HepG2 (cell line): Measurements from ENCODE around the gene COMMD7. TPM values are rescaled to one million over a fixed set of nuclear protein-coding genes. Genes with fewer than 3 reads are reported as not detected.

Source experiments
- ARID2 ChIP-seq: sonication (generic); formaldehyde crosslinking; IDR thresholded peaks from 2 replicates; pipeline ENCODE4 v1.8.1; 2022; ENCODE audit warnings: mild to moderate bottlenecking, missing genetic modification reagents, borderline replicate concordance
- ASH2L ChIP-seq: fragments of 300-600, 200-600 bp; sonication (generic); IDR thresholded peaks from 2 replicates; pipeline ENCODE4 v1.7.0; 2017; ENCODE audit warnings: low read depth, mild to moderate bottlenecking, moderate library complexity, mixed read lengths, low read length; ENCODE audit not compliant: insufficient read length
- ATAD3A ChIP-seq: sonication (generic); formaldehyde crosslinking; IDR thresholded peaks from 2 replicates; pipeline ENCODE4 v1.4.0; 2020; ENCODE audit warnings: missing genetic modification reagents
- CENPBD1 ChIP-seq: sonication (generic); formaldehyde crosslinking; IDR thresholded peaks from 2 replicates; pipeline ENCODE4 v1.8.0; 2022; ENCODE audit warnings: missing genetic modification reagents, low read depth, mild to moderate bottlenecking, borderline replicate concordance
- CREBL2 ChIP-seq: sonication (generic); formaldehyde crosslinking; IDR thresholded peaks from 2 replicates; pipeline ENCODE4 v1.8.1; 2023; ENCODE audit warnings: missing genetic modification reagents, mild to moderate bottlenecking, borderline replicate concordance
- E2F5 ChIP-seq: sonication (generic); formaldehyde crosslinking; conservative IDR thresholded peaks from 2 replicates; pipeline ENCODE4 v1.4.0; 2020; ENCODE audit warnings: missing genetic modification reagents
- ERF ChIP-seq: IDR thresholded peaks from 2 replicates; pipeline ENCODE4 v1.6.1; 2018; ENCODE audit warnings: missing biosample characterization, missing genetic modification reagents
- FOXK1 ChIP-seq: sonication (generic); formaldehyde crosslinking; IDR thresholded peaks from 2 replicates; pipeline ENCODE4 v1.4.0; 2020; ENCODE audit warnings: low read depth, missing genetic modification reagents, borderline replicate concordance
- GATA4 ChIP-seq: sonication (generic); IDR thresholded peaks from 2 replicates; pipeline ENCODE4 v1.6.1; 2016; ENCODE audit warnings: antibody characterized with exemption, low read depth, borderline replicate concordance
- GPN1 ChIP-seq: sonication (generic); formaldehyde crosslinking; IDR thresholded peaks from 2 replicates; pipeline ENCODE4 v1.5.1; 2020; ENCODE audit warnings: missing genetic modification reagents, borderline replicate concordance
- HINFP ChIP-seq: sonication (generic); formaldehyde crosslinking; IDR thresholded peaks from 2 replicates; pipeline ENCODE4 v1.4.0; 2020; ENCODE audit warnings: low read depth, mild to moderate bottlenecking, missing genetic modification reagents
- JUND ChIP-seq: sonication (generic); formaldehyde crosslinking; IDR thresholded peaks from 2 replicates; pipeline ENCODE4 v1.8.0; 2022; ENCODE audit warnings: mild to moderate bottlenecking, missing genetic modification reagents
- KDM4B ChIP-seq: sonication (generic); formaldehyde crosslinking; IDR thresholded peaks from 2 replicates; pipeline ENCODE4 v1.4.0; 2020; ENCODE audit warnings: missing genetic modification reagents
- KDM5B ChIP-seq: sonication (generic); formaldehyde crosslinking; IDR thresholded peaks from 2 replicates; pipeline ENCODE4 v1.4.0; 2020; ENCODE audit warnings: missing genetic modification reagents, mild to moderate bottlenecking, borderline replicate concordance
- KLF9 ChIP-seq: IDR thresholded peaks from 2 replicates; pipeline ENCODE4 v1.6.1; 2016; ENCODE audit warnings: low read depth
- SIX4 ChIP-seq: sonication (generic); formaldehyde crosslinking; IDR thresholded peaks from 2 replicates; pipeline ENCODE4 v1.4.0; 2020; ENCODE audit warnings: missing genetic modification reagents
- SNAPC2 ChIP-seq: sonication (generic); formaldehyde crosslinking; IDR thresholded peaks from 2 replicates; pipeline ENCODE4 v1.8.1; 2022; ENCODE audit warnings: mild to moderate bottlenecking, missing genetic modification reagents
- TCF12 ChIP-seq, 2 experiments: fragments of 450-650 bp in 1 of 2; sonication (generic) in 1 of 2; formaldehyde crosslinking in 1 of 2; IDR thresholded peaks; 2 replicates each; pipeline versions ENCODE4 v1.6.1 to v1.8.0; 2017 to 2022; ENCODE audit warnings: antibody characterized with exemption in 1 of 2, mild to moderate bottlenecking in 1 of 2, missing genetic modification reagents in 1 of 2, moderate library complexity in 1 of 2
- ZFP82 ChIP-seq: sonication (generic); formaldehyde crosslinking; IDR thresholded peaks from 2 replicates; pipeline ENCODE4 v1.5.1; 2020; ENCODE audit warnings: mild to moderate bottlenecking, missing genetic modification reagents, borderline replicate concordance
- ZFYVE20 ChIP-seq: sonication (generic); formaldehyde crosslinking; IDR thresholded peaks from 2 replicates; pipeline ENCODE4 v1.8.0; 2023; ENCODE audit warnings: low read depth, mild to moderate bottlenecking, moderate library complexity, missing genetic modification reagents, borderline replicate concordance
- ZKSCAN1 ChIP-seq: fragments of 150-350 bp; IDR thresholded peaks from 2 replicates; pipeline ENCODE4 v1.6.1; 2014; ENCODE audit warnings: low read length
- ZMYM4 ChIP-seq: sonication (generic); formaldehyde crosslinking; IDR thresholded peaks from 2 replicates; pipeline ENCODE4 v1.8.1; 2023; ENCODE audit warnings: mild to moderate bottlenecking, missing genetic modification reagents
- ZNF17 ChIP-seq: sonication (generic); formaldehyde crosslinking; IDR thresholded peaks from 2 replicates; pipeline ENCODE4 v1.5.0; 2020; ENCODE audit warnings: mild to moderate bottlenecking, missing genetic modification reagents
- ZNF275 ChIP-seq: sonication (generic); formaldehyde crosslinking; IDR thresholded peaks from 2 replicates; pipeline ENCODE4 v1.8.0; 2022; ENCODE audit warnings: missing genetic modification reagents, mild to moderate bottlenecking, inconsistent platforms, borderline replicate concordance
- ZSCAN29 ChIP-seq: sonication (generic); formaldehyde crosslinking; conservative IDR thresholded peaks from 2 replicates; pipeline ENCODE4 v1.4.0; 2020; ENCODE audit warnings: mild to moderate bottlenecking, missing genetic modification reagents
- polyA plus RNA-seq, 8 experiments: library from polyadenylated mRNA; depleted of rRNA in 3 of 8; stranded (reverse) in 7 of 8; unstranded in 1 of 8; fragments of >200 nt; fragmentation: Illumina TruSeq in 4 of 8; extraction: Trizol in 4 of 8; gene quantifications; 2 replicates each; pipeline versions ENCODE4 v1.2.1 to v1.2.3, GENCODE V29; 2011 to 2016; ENCODE audit warnings: low read depth in 4 of 8, missing spikeins in 1 of 8, mixed read lengths in 1 of 8; ENCODE audit not compliant: insufficient read depth in 1 of 8
- total RNA-seq, 5 experiments: library from RNA; depleted of rRNA; stranded (reverse); fragments of >200 nt; fragmentation: Illumina TruSeq; extraction: Trizol; gene quantifications; 2 replicates each; pipeline ENCODE4 v1.2.3, GENCODE V29; 2016; ENCODE audit warnings: low read depth in 1 of 5

The COMMD7 gene
- total and polyA plus RNA-seq, 2 of the 13 experiments (the other 11 are each of a cell fraction or from before 2014, with no cell fraction given) = 42.1 to 53.3 TPM

GRCh38 chr20:32743237-32744112 is at the start of gene COMMD7 (continued):
- TF ChIP-seq FOXK1 (CRISPR knock-in tag) (no peak), ZKSCAN1 (no peak), ZNF17 (CRISPR knock-in tag) (no peak), ZFYVE20 (CRISPR knock-in tag) (no peak), TCF12 (IDR thresholded peaks at IDR 0.05) (no peak), TCF12 (CRISPR knock-in tag; IDR thresholded peaks at IDR 0.05) (0 out of 2 replicates have a peak, but pooled peaks have one; percentile 30), GPN1 (CRISPR knock-in tag) (no peak; the same call in 1 of the 2 replicates), ASH2L (peak; percentile 85), ZFP82 (CRISPR knock-in tag) (peak; percentile 86; the same call in 1 of the 2 replicates), CENPBD1 (CRISPR knock-in tag) (no peak), KLF9 (CRISPR knock-in tag) (no peak), KDM5B (CRISPR knock-in tag) (peak; percentile 54; the same call in 1 of the 2 replicates), E2F5 (peak; percentile 74; the same call in 1 of the 2 replicates), ZMYM4 (CRISPR knock-in tag) (no peak; the same call in 1 of the 2 replicates), HINFP (CRISPR knock-in tag) (no peak; the same call in 1 of the 2 replicates), ZSCAN29 (CRISPR knock-in tag) (no peak), ERF (CRISPR knock-in tag) (peak; percentile 48; the same call in 1 of the 2 replicates), ARID2 (no peak), GATA4 (no peak), SIX4 (CRISPR knock-in tag) (no peak), JUND (CRISPR knock-in tag) (no peak), ATAD3A (no peak), SNAPC2 (no peak), CREBL2 (CRISPR knock-in tag) (no peak), KDM4B (CRISPR knock-in tag) (no peak; the same call in 1 of the 2 replicates), ZNF275 (no peak)
